ENCODE measurements around the gene NTN4. TPM values are rescaled to one million over a fixed set of nuclear protein-coding genes. Genes with fewer than 3 reads are reported as not detected.

The NTN4 gene
- total RNA-seq, 5 donors from 2014 or later (not counting 1 experiment from before 2014, with no cell fraction given), result 0.53 to 4.1 (median 1.3) TPM

- Mint-ChIP-seq H3K9me3 (peaks cover 0 to 3% (median 3%) of the 10 kb centered on the region in 3 donors), H3K27ac (no peak overlapping the region), H3K27me3 (peaks cover 5 to 7% of the 10 kb centered on the region in 2 donors), H3K4me3 (no peak overlapping the region), H3K4me1 (no peaks in the 10 kb centered on the region), H3K36me3 (peaks cover 3% of the 10 kb centered on the region)
- DNase-seq, result no peak
- H3K27me3 ChIP-seq (replicated peaks in 1 of 2; ENCODE audit: control insufficient read depth in 2 of 2, extremely low read depth in 1 of 2, insufficient read depth in 2 of 2, low read length in 1 of 2), result no peaks in the 10 kb centered on the region
- H3K4me1 ChIP-seq (ENCODE audit: control insufficient read depth in 1 of 2, extremely low read depth in 1 of 2, insufficient read depth in 2 of 2, low read length in 2 of 2), result no peaks in the 10 kb centered on the region
- ChIA-PET CTCF (no interaction called here), POLR2A (no interaction called here)
- no peak overlapping the region for H3K27ac ChIP-seq (ENCODE audit: low read length)
- WGBS (ENCODE audit: insufficient coverage), result no CpG with 5 or more reads among the region's 2 CpGs
- no peak overlapping the region for H3K4me3 ChIP-seq (ENCODE audit: control insufficient read depth in 1 of 2, extremely low read depth in 1 of 2, low read length in 1 of 2)
- no peaks in the 10 kb centered on the region for H3K36me3 ChIP-seq (ENCODE audit: control insufficient read depth in 2 of 2, extremely low read depth in 1 of 2, insufficient read depth in 1 of 2, low read length in 1 of 2)
- ATAC-seq (replicated peaks in 1 of 4), result no peak
- H3K9me3 ChIP-seq, result no peaks in the 10 kb centered on the region
These were observed 69.2 kb downstream of the NTN4 start for GRCh38 chr12:95721320-95721719.

GRCh38 chr12:95720146-95720545 lies 70.4 kb downstream of the NTN4 start:
- Mint-ChIP-seq H3K36me3 (no peaks in the 10 kb centered on the region), H3K9me3 (no peaks in the 10 kb centered on the region), H3K4me3 (no peak overlapping the region), H3K27ac (no peak overlapping the region), H3K4me1 (no peaks in the 10 kb centered on the region), H3K27me3 (peaks cover 4 to 8% of the 10 kb centered on the region in 2 donors)
- Histone ChIP-seq H3K4me1 (ENCODE audit: control insufficient read depth in 1 of 2, extremely low read depth in 1 of 2, insufficient read depth in 2 of 2, low read length in 2 of 2) (no peaks in the 10 kb centered on the region), H3K4me3 (ENCODE audit: control insufficient read depth in 1 of 2, extremely low read depth in 1 of 2, low read length in 1 of 2) (no peak overlapping the region), H3K9me3 (no peaks in the 10 kb centered on the region), H3K36me3 (ENCODE audit: control insufficient read depth in 2 of 2, extremely low read depth in 1 of 2, insufficient read depth in 1 of 2, low read length in 1 of 2) (no peaks in the 10 kb centered on the region), H3K27me3 (replicated peaks in 1 of 2; ENCODE audit: control insufficient read depth in 2 of 2, extremely low read depth in 1 of 2, insufficient read depth in 2 of 2, low read length in 1 of 2) (no peaks in the 10 kb centered on the region), H3K27ac (ENCODE audit: low read length) (no peak overlapping the region)
- WGBS (ENCODE audit: insufficient coverage), result 71% methylated on average over 1 of the region's 4 CpGs
- ATAC-seq (replicated peaks in 1 of 4) (no peak), DNase-seq (no peak)
- ChIA-PET CTCF (no interaction called here), POLR2A (no interaction called here)

DNA sequence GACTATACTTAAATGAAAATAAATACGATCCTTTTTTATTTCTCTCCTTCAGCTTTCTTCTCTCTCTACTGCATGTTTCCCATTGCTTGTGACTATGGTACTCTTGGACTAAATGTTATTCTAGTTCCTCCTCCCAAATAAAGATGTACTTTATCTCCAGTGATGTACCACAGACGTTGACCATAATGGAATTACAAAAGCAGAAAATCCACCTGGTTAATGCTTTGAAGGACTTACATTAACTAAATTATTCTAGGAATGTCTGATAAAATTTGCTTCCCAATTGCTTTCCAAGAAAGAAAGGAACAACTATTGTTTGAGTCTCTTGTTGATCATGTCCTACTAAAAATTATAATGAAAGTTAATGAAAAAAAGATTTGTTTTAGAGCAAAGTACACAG lies 71.8 kb downstream of the NTN4 start:
- Mint-ChIP-seq H3K36me3 (no peaks in the 10 kb centered on the region), H3K27ac (no peak overlapping the region), H3K4me3 (no peak overlapping the region), H3K9me3 (no peaks in the 10 kb centered on the region), H3K27me3 (peaks cover 4% of the 10 kb centered on the region in 2 donors), H3K4me1 (no peaks in the 10 kb centered on the region)
- Histone ChIP-seq H3K9me3 (no peaks in the 10 kb centered on the region), H3K36me3 (ENCODE audit: control insufficient read depth in 2 of 2, extremely low read depth in 1 of 2, insufficient read depth in 1 of 2, low read length in 1 of 2) (no peaks in the 10 kb centered on the region), H3K4me1 (ENCODE audit: control insufficient read depth in 1 of 2, extremely low read depth in 1 of 2, insufficient read depth in 2 of 2, low read length in 2 of 2) (no peaks in the 10 kb centered on the region), H3K4me3 (ENCODE audit: control insufficient read depth in 1 of 2, extremely low read depth in 1 of 2, low read length in 1 of 2) (no peak overlapping the region), H3K27ac (ENCODE audit: low read length) (no peak overlapping the region), H3K27me3 (replicated peaks in 1 of 2; ENCODE audit: control insufficient read depth in 2 of 2, extremely low read depth in 1 of 2, insufficient read depth in 2 of 2, low read length in 1 of 2) (no peaks in the 10 kb centered on the region)
- DNase-seq (no peak), ATAC-seq (replicated peaks in 1 of 4) (no peak)
- CTCF ChIA-PET, result no interaction called here
- POLR2A ChIA-PET, result no interaction called here
- no CpG with 5 or more reads among the region's 2 CpGs for WGBS (ENCODE audit: insufficient coverage)

DNA sequence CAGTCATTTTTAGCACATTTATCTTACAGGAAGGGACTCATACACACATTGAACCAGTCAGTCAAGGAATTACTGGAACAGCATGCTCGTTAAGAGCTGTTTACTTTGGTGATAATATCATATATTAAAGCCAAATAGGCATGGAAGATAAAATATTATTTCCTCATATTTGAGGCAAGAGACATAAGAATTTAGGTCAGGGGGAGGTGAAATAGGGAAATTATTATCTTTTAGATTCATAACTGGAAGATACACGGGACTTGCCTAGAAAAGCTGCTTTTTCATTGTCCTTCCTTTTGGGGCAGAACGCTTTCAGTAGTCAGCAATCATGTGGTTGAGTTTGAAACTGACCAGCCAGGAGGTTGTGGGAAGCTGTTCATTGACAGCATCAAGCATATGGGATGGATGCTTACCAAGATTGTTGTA lies 72.5 kb downstream of the NTN4 start:
- Mint-ChIP-seq H3K4me3 (no peak overlapping the region), H3K36me3 (no peaks in the 10 kb centered on the region), H3K27ac (no peak overlapping the region), H3K4me1 (no peaks in the 10 kb centered on the region), H3K9me3 (no peaks in the 10 kb centered on the region), H3K27me3 (peaks cover 4% of the 10 kb centered on the region in 2 donors)
- Histone ChIP-seq H3K9me3 (no peaks in the 10 kb centered on the region), H3K4me1 (ENCODE audit: control insufficient read depth in 1 of 2, extremely low read depth in 1 of 2, insufficient read depth in 2 of 2, low read length in 2 of 2) (no peaks in the 10 kb centered on the region), H3K27me3 (replicated peaks in 1 of 2; ENCODE audit: control insufficient read depth in 2 of 2, extremely low read depth in 1 of 2, insufficient read depth in 2 of 2, low read length in 1 of 2) (no peaks in the 10 kb centered on the region), H3K4me3 (ENCODE audit: control insufficient read depth in 1 of 2, extremely low read depth in 1 of 2, low read length in 1 of 2) (no peak overlapping the region), H3K27ac (ENCODE audit: low read length) (no peak overlapping the region), H3K36me3 (ENCODE audit: control insufficient read depth in 2 of 2, extremely low read depth in 1 of 2, insufficient read depth in 1 of 2, low read length in 1 of 2) (no peaks in the 10 kb centered on the region)
- ATAC-seq (replicated peaks in 1 of 4) (no peak), DNase-seq (no peak)
- POLR2A ChIA-PET, result no interaction called here
- CTCF ChIA-PET, result interaction anchor here (0.6 kb wide), 2 partner anchors 11 to 18 kb away, joined by 4 read pairs; no protein-coding TSS in a partner anchor
- no CpG with 5 or more reads among the region's 3 CpGs for WGBS (ENCODE audit: insufficient coverage)

DNA sequence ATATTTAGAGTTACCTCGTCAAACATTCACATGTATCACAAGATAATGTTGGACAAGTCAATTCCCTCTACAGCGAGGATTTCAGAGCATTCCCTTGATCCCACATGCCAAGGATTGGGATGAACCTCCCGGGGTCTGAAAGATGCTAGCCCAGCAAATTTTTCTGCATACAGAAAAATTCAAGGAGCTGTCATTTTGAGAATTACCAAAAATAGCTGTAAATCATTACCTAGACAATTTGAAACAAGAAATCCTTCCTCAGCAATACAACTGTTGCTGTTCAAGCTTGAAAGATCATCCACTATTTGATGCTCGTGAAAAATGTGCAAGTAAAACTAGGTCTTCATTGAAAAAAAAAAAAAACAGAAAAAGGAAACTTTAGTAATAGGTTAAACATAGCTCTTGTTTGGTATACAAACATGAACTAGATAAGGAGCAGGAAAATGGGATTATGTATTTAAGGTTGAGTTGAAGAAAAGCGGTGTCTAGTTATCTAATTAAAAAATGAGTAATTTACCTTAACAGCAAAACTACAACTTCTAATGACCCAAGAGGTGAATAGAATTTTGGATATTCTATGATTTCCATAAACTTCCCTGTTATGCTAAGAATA lies 73.1 kb downstream of the NTN4 start:
- H3K36me3 Mint-ChIP-seq, result no peaks in the 10 kb centered on the region
- ATAC-seq (replicated peaks in 1 of 4), result no peak
- H3K27me3 Mint-ChIP-seq, result peaks cover 4% of the 10 kb centered on the region in 2 donors
- no peaks in the 10 kb centered on the region for H3K4me1 ChIP-seq (ENCODE audit: control insufficient read depth in 1 of 2, extremely low read depth in 1 of 2, insufficient read depth in 2 of 2, low read length in 2 of 2)
- H3K4me3 Mint-ChIP-seq, result no peak overlapping the region
- no peaks in the 10 kb centered on the region for H3K9me3 ChIP-seq
- 93% methylated on average over 2 of the region's 5 CpGs for WGBS (ENCODE audit: insufficient coverage)
- H3K4me3 ChIP-seq (ENCODE audit: control insufficient read depth in 1 of 2, extremely low read depth in 1 of 2, low read length in 1 of 2), result no peak overlapping the region
- H3K27ac Mint-ChIP-seq, result no peak overlapping the region
- no peak for DNase-seq
- H3K36me3 ChIP-seq (ENCODE audit: control insufficient read depth in 2 of 2, extremely low read depth in 1 of 2, insufficient read depth in 1 of 2, low read length in 1 of 2), result no peaks in the 10 kb centered on the region
- H3K9me3 Mint-ChIP-seq, result no peaks in the 10 kb centered on the region
- ChIA-PET POLR2A (no interaction called here), CTCF (interaction anchor here (0.5 to 0.7 kb wide), 5 partner anchors 11 to 41 kb away, joined by 4 to 7 read pairs (median 4); no protein-coding TSS in a partner anchor)
- H3K27me3 ChIP-seq (replicated peaks in 1 of 2; ENCODE audit: control insufficient read depth in 2 of 2, extremely low read depth in 1 of 2, insufficient read depth in 2 of 2, low read length in 1 of 2), result no peaks in the 10 kb centered on the region
- no peaks in the 10 kb centered on the region for H3K4me1 Mint-ChIP-seq
- H3K27ac ChIP-seq (ENCODE audit: low read length), result no peak overlapping the region

GRCh38 chr12:95715177-95715576 lies 75.4 kb downstream of the NTN4 start:
- no peak overlapping the region for H3K27ac Mint-ChIP-seq
- H3K27me3 ChIP-seq (replicated peaks in 1 of 2; ENCODE audit: control insufficient read depth in 2 of 2, extremely low read depth in 1 of 2, insufficient read depth in 2 of 2, low read length in 1 of 2), result no peaks in the 10 kb centered on the region
- no peaks in the 10 kb centered on the region for H3K9me3 ChIP-seq
- no CpG with 5 or more reads among the region's 1 CpG for WGBS (ENCODE audit: insufficient coverage)
- ATAC-seq (replicated peaks in 1 of 4), result no peak
- H3K36me3 Mint-ChIP-seq, result no peaks in the 10 kb centered on the region
- ChIA-PET CTCF (interaction anchor here in 1 of 2 donors (0.6 kb wide), 1 partner anchor 31 kb away, joined by 3 read pairs; no protein-coding TSS in a partner anchor), POLR2A (no interaction called here)
- no peaks in the 10 kb centered on the region for H3K4me1 Mint-ChIP-seq
- H3K27me3 Mint-ChIP-seq, result peaks cover 4% of the 10 kb centered on the region in 2 donors
- H3K4me1 ChIP-seq (ENCODE audit: control insufficient read depth in 1 of 2, extremely low read depth in 1 of 2, insufficient read depth in 2 of 2, low read length in 2 of 2), result no peaks in the 10 kb centered on the region
- no peak overlapping the region for H3K4me3 ChIP-seq (ENCODE audit: control insufficient read depth in 1 of 2, extremely low read depth in 1 of 2, low read length in 1 of 2)
- no peaks in the 10 kb centered on the region for H3K9me3 Mint-ChIP-seq
- no peak overlapping the region for H3K27ac ChIP-seq (ENCODE audit: low read length)
- DNase-seq, result no peak
- H3K4me3 Mint-ChIP-seq, result no peak overlapping the region
- H3K36me3 ChIP-seq (ENCODE audit: control insufficient read depth in 2 of 2, extremely low read depth in 1 of 2, insufficient read depth in 1 of 2, low read length in 1 of 2), result no peaks in the 10 kb centered on the region
